ENCODE data around the gene FGFBP3. TPM values are rescaled to one million over a fixed set of nuclear protein-coding genes. Genes with fewer than 3 reads are reported as not detected.
A peak's percentile ranks its signal among the peaks of the same experiment; 100 is the strongest.
"Not testable (repeated sequence)": the region's sequence is repeated elsewhere in the genome, so short reads cannot be mapped to it uniquely, and the experiment has no call there.

The FGFBP3 gene
- total and polyA plus RNA-seq, 10 donors, result 0.59 to 2.0 (median 1.1) TPM

DNA sequence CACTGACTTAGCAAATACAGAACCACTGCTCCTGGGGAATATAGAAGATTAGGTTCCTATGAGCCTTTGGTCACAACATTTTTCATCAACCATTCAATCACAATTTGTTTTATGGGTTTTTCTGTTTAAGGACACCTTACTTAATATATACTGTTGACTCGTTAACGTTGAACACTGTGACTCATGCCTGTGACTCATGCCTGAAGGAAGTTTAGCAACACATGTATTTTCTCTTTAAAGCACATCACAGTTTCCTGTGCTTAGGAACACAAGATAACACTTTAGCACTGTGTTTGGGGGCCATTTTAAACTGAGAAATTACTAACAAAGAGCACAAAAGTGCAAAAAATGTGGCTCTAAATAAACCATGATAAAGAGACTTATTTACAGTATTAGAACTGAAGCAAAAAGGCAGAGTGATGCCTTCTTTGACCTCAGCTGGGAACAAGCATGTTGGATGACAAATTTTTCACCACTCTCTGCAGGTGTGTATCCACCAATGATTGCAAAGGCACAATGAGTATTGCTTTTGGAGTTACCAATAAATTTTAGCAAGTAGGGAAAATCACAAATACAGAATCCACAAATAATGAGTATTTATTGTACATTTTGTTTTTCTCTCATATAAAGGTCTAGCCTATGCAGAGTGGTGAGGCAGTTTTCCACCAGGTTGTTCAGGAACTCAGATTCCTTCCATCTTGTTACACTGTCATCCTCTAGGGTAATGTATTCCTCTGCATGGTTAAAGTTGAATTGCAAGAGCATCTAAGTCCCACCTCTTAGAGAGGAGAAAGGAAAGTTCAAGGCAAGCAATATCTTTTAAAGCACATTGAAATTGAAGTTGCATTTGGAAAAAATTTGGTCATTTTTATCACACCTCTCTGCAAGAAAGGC, 7.3 kb downstream of the FGFBP3 start:
- peaks cover 0 to 17% (median 3%) of the 10 kb centered on the region in 6 donors for H3K4me1 ChIP-seq
- 1 to 7% (median 2%) methylated on average over 2 of the region's 2 CpGs for WGBS, 5 donors
- H3K4me3 ChIP-seq, result no peak overlapping the region
- H3K27ac ChIP-seq, result peak overlapping the region; percentile 19 to 82 (median 50)
- H3K27me3 ChIP-seq (replicated peaks in 1 of 7), result no peaks in the 10 kb centered on the region
- DNase-seq, result no peak
- H3K9me3 ChIP-seq, result no peaks in the 10 kb centered on the region
- TF ChIP-seq POLR2AphosphoS5 (IDR thresholded peaks at IDR 0.05) (peak in 1 of 3 donors; percentile 25), POLR2A (IDR thresholded peaks at IDR 0.05) (no peak)
- TF ChIP-seq, protein P1, sequence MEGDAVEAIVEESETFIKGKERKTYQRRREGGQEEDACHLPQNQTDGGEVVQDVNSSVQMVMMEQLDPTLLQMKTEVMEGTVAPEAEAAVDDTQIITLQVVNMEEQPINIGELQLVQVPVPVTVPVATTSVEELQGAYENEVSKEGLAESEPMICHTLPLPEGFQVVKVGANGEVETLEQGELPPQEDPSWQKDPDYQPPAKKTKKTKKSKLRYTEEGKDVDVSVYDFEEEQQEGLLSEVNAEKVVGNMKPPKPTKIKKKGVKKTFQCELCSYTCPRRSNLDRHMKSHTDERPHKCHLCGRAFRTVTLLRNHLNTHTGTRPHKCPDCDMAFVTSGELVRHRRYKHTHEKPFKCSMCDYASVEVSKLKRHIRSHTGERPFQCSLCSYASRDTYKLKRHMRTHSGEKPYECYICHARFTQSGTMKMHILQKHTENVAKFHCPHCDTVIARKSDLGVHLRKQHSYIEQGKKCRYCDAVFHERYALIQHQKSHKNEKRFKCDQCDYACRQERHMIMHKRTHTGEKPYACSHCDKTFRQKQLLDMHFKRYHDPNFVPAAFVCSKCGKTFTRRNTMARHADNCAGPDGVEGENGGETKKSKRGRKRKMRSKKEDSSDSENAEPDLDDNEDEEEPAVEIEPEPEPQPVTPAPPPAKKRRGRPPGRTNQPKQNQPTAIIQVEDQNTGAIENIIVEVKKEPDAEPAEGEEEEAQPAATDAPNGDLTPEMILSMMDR (IDR thresholded peaks at IDR 0.05 in 8 of 11, conservative IDR thresholded peaks at IDR 0.05 in 3 of 11), result no peak
- intact Hi-C loops (cut with DNase I; ENCODE audit: low total_unique reads), result no loop called here
- no peaks in the 10 kb centered on the region for H3K36me3 ChIP-seq

DNA sequence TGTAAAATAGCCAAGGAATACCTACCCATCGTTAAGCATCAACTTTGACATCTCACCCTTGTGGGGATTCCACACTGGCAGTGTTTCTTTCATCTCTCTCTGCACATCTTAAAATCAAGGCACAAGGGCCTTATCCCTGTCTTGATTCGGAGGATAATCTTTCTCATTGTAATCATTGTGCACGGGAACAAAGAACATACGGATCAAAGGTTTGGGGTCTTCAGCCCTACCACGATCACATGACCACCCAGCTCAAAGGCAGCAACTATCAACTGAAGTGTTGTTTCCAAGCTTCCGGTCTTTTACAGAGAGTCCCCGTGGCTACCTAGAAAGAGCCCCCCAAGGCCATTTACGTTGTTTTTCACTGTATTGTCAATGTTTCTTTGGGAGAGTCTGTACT, 11.9 kb downstream of the FGFBP3 start:
- no peaks in the 10 kb centered on the region for H3K9me3 ChIP-seq
- no peaks in the 10 kb centered on the region for H3K36me3 ChIP-seq
- no peak for DNase-seq
- H3K4me1 ChIP-seq, result peaks cover 0 to 10% (median 0%) of the 10 kb centered on the region in 6 donors
- H3K4me3 ChIP-seq, result no peak overlapping the region
- WGBS, 5 donors, result 74 to 80% (median 77%) methylated on average over 8 of the region's 8 CpGs
- no peaks in the 10 kb centered on the region for H3K27me3 ChIP-seq (replicated peaks in 1 of 7)
- no peak overlapping the region for H3K27ac ChIP-seq
- TF ChIP-seq, protein P1 (IDR thresholded peaks at IDR 0.05 in 8 of 11, conservative IDR thresholded peaks at IDR 0.05 in 3 of 11), result no peak
- TF ChIP-seq POLR2AphosphoS5 (IDR thresholded peaks at IDR 0.05), result no peak
- intact Hi-C loops (cut with DNase I; ENCODE audit: low total_unique reads), result no loop called here

DNA sequence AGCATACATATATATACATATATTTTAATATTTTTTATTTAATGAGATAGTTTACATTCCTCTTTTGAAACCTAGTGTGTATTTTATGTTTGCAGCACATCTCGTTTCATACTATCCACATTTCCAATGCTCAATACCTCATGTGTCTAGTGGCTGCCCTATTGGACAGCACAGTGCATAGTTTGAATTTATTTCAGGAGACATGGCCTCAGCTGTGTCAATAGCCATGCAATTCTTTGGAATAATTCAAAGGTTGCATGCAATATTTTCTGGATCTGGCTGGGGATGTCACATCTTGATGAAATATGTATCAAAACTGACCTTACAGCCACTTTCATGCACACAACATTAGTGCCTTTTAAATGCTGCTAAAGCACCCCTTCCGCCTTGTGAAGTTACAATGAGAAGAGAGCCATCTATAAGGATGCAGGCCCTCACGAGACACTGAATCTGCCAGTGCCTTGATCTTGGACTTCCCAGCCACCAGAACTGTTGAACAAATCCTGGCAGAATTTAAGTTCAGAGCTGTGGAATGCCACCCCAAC, 13.0 kb downstream of the FGFBP3 start:
- H3K4me3 ChIP-seq, result no peak overlapping the region
- H3K36me3 ChIP-seq, result no peaks in the 10 kb centered on the region
- no peaks in the 10 kb centered on the region for H3K9me3 ChIP-seq
- intact Hi-C loops (cut with DNase I; ENCODE audit: low total_unique reads), result no loop called here
- no peak for TF ChIP-seq POLR2AphosphoS5 (IDR thresholded peaks at IDR 0.05)
- TF ChIP-seq, protein P1 (IDR thresholded peaks at IDR 0.05 in 8 of 11, conservative IDR thresholded peaks at IDR 0.05 in 3 of 11), result no peak
- TF ChIP-seq POLR2A (IDR thresholded peaks at IDR 0.05), result no peak
- no peak overlapping the region for H3K27ac ChIP-seq
- DNase-seq, result no peak
- no peaks in the 10 kb centered on the region for H3K4me1 ChIP-seq
- WGBS, 5 donors, result 84 to 98% (median 94%) methylated on average over 3 of the region's 3 CpGs
- H3K27me3 ChIP-seq (replicated peaks in 1 of 7), result no peaks in the 10 kb centered on the region

DNA sequence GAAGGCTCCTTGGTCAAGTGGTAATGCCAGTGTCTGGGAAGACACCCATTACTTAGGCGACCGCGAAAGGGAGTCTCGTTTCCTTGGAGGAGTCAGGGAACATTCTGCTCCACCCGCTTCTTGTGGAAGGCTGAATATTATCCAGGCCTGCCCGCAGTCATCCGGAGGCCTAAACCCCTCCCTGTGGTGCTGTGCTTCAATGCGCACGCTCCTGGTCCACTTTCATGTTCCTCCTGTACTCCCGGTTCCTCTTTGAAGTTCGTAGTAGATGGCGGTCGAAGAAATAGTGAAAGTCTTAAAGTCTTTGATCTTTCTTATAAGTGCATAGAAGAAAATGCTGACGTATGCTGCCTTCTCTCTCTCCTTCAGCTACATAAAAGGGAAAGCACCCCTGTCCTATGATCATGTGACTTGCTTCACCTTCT, 15.0 kb downstream of the FGFBP3 start:
- H3K27me3 ChIP-seq (replicated peaks in 1 of 7); H3K4me1 ChIP-seq; DNase-seq; H3K4me3 ChIP-seq; H3K9me3 ChIP-seq; H3K36me3 ChIP-seq; intact Hi-C loops (cut with DNase I; ENCODE audit: low total_unique reads); H3K27ac ChIP-seq: not testable (repeated sequence)
- 75 to 86% (median 83%) methylated on average over 14 of the region's 14 CpGs for WGBS, 5 donors
